Neural cell (in vitro differentiated cells): Measurements from ENCODE around the gene DLK1. TPM values are rescaled to one million over a fixed set of nuclear protein-coding genes. Genes with fewer than 3 reads are reported as not detected.

Experiments used
- polyA plus RNA-seq: library from polyadenylated mRNA; depleted of rRNA; stranded (reverse); fragments of >200 nt; gene quantifications from 2 replicates; pipeline ENCODE4 v1.2.3, GENCODE V29; 2014

The DLK1 gene
- polyA plus RNA-seq, 1 donor from 2014 or later, result 6.8 TPM

Other genes with a start within 250 kb of the DLK1 start
- gene BEGAIN, start 139.5 kb upstream of the DLK1 start, polyA plus RNA-seq, result 10.9 and 28.2 TPM in 2 replicates
- gene MEG3, start 99.2 kb downstream of the DLK1 start, polyA plus RNA-seq, result not detected in 2 replicates
- gene RTL1, start 176.8 kb downstream of the DLK1 start, polyA plus RNA-seq, result 0.20 TPM in 1 of 2 replicates, not detected in the other